T-helper 2 cell (primary cell): ENCODE data around the gene CSRP3.

Source experiments
- DNase-seq, 5 experiments: peaks; one replicate each; pipeline versions ENCODE4 v3.0.0 to v3.0.0-alpha.2; 2012 to 2022
- total RNA-seq, 2 donors: gene quantifications; one replicate each; lab custom pipeline; 2026; lab: John Stamatoyannopoulos, UW

Gene CSRP3
- total RNA-seq: 0 to 0.07 reads per million in 2 donors

DNA sequence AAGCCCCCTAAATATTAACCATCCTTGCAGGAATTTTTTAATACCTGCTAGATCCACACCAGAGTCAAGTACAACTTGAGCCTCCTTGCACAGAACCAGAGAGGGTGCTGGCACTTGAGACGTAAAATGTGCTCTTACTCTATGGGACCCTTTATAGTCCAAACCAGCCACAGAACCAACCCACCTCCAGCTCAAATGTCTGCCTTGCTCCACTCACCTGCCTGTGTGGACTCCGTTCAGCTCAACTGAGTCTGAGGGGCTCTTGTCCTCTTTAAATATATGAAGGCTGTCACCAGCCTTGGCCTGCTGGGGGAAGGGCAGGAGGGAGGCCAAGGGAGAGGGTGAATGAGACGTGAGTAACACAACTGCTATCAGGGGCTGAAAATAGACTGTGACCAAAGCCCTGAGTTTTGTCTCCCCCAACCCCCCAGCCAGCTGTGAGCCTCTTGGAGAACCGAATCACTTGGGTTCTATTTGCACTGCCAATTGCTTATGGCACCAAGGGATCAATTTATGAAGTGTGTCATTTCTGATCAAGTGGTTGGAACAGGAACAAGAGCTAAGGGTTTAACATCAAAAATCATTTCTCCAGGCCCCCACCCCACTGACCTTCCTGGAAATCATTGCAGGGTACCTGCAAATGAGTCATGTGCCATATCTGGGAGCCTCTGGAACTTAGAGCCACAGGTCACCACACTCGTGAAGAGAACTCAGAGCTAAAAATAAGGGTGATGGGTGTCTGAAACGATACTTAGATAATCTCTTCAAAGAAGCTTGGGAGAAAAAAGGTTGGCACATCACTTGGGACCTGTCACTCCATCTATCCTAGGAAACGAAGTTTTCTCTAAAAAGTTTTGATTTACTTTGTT lies at the start of gene CSRP3:
TSS of gene CSRP3 (minus strand) at position 247 of the 869 bp plus-strand sequence. CDS start 9,535 bp downstream, outside the sequence.
- DNase-seq: no peak

DNA sequence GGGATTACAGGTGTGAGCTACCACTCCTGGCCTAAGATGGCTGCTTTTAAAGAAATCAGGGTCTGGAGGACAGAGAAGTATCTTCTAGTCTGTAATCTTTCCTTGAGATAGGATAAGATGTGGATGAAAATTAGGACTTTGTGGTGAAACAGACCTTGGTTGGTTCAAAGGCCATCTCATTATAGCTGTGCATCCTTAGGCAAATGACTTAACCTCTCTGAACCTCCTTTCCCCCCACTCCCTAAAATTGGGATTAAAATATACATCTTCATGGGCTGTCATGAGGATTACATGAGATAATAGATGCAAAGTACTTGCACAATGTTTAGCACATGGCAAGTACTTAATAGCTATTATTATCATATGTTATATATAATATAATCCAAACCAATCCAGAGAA lies 49.8 kb upstream of the CSRP3 start:
- no peak for DNase-seq

DNA sequence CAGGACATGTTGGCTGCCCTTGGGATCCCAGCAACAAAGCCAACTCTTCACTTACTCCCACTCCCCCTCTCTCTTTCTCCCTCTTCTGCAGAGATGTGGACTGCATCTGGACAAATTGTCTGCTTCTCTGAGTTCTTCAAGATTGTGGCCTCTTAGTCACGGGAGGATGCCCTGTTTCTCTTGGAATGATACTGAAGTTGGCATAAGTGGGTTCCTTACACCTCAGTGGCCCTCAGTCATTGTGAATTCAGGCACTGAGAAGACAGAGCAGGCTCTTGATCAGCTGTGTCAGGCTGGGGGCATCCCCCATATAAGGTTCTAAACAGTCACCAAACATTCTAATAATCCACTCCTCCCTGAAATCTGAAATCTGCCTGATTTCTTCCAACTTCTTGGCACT lies 45.0 kb upstream of the CSRP3 start:
- no peak for DNase-seq

DNA sequence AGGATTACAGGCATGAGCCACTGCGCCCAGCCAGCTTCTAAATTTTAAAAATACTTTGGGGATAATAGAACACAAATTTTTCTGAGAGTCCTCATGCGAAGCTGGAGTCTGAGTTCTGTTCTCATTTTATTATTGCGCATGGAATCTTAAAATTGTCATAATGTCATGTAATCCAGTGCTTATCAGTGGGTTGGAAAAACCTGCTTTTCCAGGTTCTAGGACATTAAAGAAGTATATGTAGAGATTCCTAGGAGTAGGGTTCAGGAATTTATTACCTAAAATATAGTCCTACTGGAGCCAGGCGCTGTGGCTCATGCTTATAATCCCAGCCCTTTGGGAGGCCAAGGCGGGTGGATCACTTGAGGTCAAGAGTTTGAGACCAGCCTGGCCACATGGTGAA lies 43.6 kb upstream of the CSRP3 start:
- DNase-seq: no peak

DNA sequence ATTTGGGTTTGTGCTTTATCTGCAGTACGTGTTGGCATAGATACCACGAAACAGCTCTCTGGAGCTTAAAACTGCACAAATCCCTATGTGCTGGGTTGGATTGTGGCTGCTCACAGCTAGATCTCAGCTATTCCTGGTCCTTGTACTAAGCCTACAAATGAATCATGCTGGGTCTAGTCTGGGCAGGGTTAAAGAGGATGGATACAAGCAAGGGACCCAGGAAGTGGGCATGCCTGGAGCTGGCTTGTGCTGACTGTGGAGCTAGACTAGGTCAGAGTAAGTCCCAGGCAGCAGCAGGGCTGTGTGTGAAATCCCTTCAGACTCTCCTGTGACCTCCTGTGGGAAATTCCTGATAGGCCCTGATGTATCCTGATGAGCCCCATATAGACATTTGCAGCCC lies 42.8 kb upstream of the CSRP3 start:
- DNase-seq: no peak

DNA sequence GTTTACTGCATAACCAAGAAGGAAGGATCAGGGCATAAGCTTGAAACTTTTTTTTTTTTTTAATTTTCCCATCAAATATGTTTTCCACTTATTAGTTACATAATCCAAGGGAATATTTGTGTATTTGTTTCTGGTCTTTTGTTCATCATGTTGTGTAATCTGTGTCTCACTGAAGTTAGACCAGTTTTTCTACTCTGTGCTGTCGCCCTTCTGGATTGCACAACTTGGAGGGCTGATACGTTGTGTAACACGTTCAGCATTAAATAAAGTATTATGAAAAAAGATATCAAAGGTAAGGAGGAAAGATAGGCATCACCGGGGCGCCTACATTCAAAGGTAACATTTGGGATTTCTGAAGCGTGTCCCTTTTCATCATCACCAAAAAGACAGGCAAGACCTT lies 42.3 kb upstream of the CSRP3 start:
- no peak for DNase-seq

DNA sequence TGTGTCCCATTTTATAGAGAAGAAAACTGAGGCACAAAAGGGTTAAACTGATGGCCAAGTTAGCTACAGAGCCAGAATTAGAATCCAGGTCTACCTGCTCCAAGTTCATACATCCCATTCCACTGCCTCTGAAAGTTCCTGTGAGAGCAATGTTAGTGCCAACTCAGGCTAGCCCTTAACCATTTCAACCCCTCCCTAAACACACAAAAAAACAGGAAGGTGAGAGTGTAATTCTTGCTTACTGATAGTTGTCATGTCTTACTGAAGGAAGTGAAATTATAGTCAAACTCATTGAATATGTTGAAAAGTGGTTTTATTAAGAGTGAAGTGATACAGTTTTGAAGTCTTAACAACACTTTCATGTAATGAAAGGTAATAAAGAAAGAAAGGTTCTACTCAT lies 41.8 kb upstream of the CSRP3 start:
- DNase-seq: no peak

DNA sequence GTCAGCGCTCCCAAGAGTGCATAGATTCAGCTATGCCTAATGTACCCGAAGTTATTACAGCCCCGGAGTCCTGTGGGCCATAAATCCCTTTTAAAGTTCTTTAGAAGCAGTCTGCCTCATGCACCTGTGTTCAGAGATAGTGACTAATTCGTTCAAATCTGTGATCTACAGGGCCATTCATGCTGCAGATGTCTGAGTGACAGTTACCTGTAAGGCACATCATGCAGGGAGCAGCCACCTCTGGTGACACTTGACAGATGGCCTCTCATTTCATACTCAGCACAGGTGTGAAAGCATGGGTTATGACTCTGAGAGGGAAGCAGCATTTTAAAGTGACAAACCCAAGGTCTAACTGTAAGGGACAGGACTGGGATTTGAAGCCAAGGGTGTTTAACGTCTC lies 41.4 kb upstream of the CSRP3 start:
- peak in 1 of 5 experiments; percentile 19 for DNase-seq

DNA sequence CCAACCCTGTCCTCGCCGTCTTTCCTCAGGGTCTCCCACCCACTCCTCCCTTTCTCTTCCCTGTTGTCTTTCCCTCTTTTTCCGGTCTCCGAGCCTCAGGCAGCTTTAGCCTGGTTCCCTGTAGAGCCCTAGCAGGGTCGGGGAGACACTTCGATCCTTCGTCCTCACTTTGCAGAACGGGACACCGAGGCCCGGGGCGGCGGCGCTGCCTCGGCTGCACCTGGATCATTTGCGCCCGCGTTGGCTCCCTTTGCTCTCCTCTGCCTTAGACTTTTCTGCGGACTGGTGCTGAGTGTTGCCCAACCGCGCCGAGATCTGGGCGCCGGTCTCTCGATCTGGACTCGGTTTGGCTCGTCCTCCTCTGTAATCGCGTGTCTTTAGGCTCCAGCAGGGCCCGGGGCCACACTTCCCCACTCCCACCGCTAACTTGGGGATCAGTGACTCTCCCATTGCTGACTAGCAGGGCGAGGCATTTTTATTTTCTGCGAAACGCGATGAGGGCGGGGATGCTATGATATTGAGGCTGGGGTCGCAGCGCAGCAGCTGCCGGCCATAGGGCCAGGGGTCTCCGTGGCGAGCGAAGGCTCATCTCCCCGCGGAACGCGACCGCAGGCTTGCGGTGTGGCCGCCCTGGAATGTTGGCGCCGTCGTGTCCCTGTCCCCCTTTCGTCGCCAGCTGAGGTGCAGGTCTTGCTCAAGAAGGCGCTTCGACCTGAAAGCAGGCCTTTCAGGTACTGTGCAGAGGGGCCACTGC lies 40.6 kb upstream of the CSRP3 start:
- DNase-seq: peak in 1 of 5 experiments; percentile 22

DNA sequence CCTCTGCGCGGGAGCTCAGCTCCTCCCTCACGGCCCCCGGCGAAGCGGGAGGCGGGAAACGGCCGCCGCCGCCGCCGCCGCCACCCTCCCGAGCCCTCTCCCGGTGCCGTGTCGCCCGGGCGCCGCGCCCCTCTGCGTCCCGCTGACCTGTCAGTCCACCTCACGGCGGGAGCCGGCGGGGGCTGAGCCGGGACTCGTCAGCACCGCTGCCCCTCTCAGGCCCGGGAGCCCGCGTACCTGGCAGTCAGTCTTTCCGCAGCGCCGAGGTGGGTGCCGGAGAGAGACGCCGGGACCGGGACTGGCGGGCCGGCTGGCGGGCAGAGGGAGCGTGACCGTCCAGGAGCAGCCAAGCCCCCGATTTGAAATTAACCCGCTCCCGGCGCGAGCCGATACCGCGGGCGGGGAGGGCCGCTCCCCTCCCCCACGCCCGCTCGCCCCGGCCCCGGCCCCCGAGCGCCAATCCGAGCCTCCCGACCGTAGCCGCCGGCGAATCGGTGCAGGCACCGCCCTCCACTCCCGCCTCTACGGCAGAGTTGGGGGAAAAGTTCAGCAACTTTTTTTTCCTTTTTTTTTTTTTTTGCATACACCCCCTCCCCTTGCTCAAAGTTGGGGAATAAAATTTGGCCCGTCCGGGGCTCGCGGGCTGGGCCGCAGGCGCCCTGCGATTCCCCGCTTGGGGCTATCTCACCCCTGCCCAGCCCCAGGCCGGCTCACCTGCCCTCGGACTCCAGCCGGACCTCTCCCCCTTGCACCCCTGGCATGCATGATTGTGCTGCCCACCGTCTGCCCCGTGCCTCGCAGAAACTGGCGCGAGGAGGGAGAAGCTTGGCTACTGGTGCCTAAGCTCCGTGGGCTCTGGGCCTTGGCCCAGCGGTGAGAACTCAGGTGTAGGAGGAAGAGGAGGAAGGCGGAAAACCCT lies 39.7 kb upstream of the CSRP3 start:
- peak in 3 of 5 experiments; percentile 5 to 75 (median 15) for DNase-seq

DNA sequence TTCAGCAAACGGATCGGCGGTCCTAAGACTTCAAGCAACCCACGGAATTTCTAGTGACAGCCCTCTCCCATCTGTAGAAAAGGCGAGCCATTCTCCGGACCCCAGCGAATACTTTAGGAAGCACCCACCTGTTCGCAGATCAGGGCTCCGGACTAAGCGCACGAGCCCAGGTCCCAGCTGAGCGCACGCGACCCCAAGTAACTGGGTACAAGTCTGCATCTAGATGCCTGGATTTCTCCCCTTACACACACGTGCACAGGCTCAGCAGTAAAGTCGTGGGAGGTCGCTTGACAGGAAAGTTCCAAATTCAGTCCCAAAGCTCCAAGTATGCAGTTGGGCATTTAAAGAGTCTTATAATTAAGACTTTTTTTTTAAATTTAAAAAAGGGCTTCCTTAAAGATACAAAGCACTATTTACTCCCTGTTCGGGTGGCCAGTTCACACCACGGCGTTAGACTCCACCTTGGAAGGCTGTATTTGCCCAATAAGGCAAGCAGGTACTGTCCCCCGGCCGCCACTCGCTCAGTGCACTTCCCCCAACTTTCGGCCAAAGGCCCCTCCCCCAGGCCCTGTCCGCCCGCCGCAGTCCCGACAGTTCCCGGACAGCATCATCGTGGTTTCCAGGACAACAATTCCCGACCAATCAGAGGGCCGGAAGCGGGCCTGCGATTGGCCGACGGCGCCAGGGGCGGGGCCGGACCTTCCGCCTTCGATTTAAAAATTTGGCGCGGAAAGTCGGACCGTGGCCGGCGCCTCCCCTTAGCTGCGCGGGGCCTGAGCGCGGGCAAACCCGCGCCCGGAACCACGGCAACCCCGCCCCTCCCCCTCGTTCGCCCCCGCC lies 38.9 kb upstream of the CSRP3 start, which contains the start of gene E2F8:
TSS of gene E2F8 (minus strand) at position 526 of the 840 bp plus-strand sequence. CDS start 824 bp downstream, outside the sequence.
- peak; percentile 63 to 94 (median 75) for DNase-seq

DNA sequence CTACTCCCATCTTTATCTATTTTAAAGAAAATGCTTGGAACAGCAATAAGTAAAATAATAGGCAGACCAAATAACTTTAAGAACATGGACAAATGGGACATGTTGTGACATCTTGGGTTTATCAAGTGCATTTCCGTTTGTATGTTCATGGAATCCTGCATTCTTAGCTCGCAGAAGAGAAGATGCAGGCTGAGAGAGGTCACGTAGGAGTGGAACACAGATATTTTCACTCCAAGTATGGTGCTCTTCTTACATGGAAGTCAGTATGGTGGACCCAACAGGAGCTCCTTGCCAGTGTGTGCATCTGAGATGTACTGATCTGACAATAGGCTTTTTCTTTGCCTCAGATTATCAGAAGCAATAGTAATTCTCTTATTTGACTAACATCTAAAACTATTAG lies 37.3 kb upstream of the CSRP3 start:
- DNase-seq: peak in 1 of 5 experiments; percentile 17

DNA sequence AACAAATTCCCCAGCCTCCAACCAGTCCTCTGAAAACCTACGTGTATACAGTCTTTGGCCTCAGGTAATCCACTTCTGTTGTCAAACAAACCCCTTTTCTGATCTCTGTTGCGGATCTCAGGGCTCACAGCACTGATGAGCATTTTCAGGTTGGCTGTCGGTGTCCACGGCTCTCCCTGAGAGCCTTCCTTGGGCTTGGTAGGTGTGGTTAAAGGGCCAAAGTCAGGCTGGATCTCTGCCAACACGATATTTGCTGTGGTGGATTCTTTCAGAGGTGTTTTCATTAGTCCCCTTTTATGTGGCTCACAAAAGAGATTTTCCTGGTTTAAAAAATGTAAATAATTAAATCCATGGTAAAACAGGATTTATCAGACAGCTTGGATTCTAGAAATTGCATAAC lies 36.0 kb upstream of the CSRP3 start:
- DNase-seq: no peak

DNA sequence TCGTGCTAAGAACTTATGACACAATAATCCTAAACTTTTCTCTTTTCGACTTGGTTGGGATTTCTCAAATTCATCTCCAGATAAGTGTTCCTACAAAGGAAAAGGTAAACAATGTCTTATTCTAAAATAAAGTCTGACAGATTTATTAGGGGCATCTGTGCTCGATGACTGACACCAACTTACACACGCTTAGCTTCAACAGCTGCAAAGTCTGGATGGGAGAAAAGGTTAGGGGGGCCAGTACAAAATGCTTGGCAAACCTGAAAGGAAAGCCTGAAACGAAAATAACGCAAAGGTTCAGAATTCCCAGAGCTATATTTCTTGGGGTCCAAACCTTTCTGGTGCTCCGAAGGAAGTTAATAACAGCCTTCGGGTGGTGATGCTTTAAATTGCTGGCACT lies 35.6 kb upstream of the CSRP3 start:
- no peak for DNase-seq

DNA sequence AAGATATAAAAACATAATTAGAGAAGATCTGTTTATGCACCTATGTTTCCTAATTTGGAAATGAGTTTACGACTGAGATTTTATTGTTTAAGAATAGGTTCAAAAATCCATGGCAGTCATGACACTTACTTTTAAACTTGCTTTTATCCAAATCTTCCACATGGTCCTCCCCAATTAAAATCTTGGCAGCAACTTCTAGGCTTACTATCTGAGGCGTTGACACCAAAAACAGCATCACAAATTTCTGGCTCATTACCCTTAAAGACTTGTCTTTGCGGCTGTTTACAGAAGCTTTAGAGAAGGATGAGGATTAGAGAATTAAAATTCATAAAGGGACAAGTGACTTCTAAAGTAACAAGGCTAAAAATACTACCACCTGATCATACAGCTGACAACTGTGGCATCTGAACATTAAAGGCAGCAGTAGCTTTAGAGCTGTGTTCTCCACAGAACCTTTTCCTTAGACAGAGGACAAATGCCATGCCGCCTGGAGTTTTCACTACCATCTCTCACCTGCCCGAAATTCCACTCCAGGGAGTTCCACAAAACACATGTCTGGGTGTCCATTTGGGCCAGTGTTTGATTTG lies 32.5 kb upstream of the CSRP3 start:
- DNase-seq: no peak

DNA sequence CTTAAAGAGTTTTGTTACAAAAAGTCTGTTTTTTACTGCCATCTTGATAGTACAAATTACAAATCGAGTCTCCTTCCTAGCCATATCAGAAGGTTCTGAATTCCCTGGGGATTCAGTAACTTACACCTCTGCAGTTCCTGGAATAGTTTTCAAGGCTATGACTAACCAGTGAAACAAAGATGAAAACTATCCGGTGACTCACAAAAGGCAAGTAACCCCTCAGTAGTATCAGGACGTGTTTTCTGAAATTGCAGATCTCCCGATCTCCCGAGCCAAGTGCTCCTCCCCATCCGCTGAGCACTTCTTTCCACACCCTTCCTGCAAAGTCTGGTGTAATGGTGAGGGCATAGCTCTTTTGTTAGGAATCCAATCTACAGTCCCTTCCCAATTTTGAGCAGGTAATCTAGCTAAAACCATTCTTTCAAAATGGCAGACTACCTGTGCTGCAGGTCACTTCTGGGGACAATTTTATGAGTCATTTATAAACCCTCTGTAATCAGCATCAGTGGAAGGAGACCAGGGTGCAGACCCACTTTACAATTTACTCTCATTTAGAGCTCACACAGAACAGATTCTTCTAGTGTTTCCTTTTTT lies 31.2 kb upstream of the CSRP3 start:
- no peak for DNase-seq

DNA sequence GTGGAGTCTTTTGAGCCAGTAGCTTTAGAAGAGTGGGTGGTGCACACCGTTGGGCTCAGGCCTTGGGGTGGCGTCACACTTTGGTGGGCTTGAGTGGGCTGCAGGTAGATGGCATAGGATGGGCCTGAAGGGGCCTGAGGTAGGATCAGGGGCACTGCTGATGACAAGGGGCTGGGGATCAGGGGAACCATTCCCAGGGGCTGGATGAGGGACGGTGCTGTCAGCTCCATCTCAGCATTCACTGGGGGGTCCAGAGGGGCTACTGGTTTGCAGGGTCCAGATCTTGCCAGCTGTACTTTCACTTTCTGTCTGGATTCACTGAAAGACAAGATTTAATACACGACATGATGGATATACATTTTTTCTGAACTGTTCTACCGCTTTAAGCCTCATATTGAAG lies 27.9 kb upstream of the CSRP3 start:
- no peak for DNase-seq

DNA sequence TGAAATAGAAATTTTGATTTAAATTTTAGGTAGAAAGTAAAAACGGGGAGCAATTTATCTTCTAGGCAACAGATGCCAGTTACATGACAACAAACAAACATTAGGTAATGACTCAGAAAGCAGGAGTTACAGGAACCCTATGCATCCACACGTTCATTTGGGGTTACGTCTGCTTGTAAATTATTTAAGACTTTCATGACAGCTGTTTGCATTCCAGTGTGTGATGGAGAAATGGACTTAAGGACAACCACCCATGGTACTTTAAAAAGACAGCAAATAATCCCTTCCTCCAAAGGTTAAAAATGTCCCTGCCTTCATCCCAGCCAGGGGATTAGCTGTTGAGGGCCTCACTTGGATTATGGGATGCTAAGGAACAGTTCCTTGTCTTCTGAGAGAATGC lies 27.2 kb upstream of the CSRP3 start:
- no peak for DNase-seq

DNA sequence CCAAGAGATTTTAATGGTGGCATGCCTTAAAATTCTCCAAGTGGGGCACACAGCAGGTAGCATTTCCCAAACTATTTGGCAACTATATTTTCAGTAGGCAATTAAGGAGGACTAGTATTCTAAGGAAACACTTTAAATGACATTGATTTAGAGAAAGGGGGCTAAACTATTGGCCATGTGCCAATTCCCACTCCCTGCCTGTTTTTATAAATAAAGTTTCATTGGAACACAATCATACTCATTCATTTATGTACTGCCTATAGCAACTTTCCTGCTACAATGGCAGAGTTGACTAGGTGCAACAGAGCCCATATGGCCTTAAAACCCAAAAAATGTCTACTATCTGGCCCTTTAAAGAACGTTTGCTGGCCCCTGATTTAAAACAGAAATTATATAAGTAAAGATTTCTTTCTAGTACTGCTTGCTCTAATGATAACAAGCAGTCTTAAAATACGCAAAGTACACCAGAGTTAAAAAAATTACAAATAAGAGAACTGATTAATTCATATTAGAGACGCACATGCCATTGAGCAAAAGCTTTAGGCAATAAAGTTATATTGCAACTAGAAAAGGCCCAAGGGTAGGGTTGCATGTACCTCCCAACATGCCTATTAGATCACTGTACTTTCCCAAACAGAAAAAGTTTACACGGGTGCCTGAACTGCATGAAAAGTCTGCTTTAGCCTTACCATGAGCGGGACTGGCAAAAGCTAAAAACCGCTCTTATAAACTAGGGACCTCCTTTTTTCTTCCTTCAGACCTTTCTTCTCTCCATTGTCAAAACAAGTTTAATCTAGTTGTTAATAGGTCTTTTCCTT lies 24.8 kb upstream of the CSRP3 start:
- no peak for DNase-seq

DNA sequence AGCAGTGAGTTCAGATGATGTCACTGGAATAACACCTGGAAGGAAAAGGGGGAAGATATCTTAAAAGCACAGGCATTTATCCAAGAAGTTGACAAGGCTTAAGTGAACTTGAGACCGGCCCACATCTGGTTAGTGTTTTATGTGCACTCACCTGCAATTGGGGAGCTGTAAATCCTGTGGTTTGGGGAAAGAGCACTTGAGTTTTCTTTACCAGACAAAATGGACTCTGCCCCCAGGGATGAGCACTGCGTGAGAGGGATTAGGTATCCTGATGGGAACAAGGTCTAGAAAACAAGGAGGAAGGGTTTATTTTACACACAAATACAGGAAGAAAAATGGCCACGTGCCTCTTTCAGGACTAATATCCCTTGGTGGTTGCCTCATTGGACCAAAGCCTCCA lies 23.8 kb upstream of the CSRP3 start:
- no peak for DNase-seq
